IgD-negative memory B cell (primary cell): ENCODE measurements around the gene FUCA2. TPM values are rescaled to one million over a fixed set of nuclear protein-coding genes. Genes with fewer than 3 reads are reported as not detected.
"Not testable (repeated sequence)": the region's sequence is repeated elsewhere in the genome, so short reads cannot be mapped to it uniquely, and the experiment has no call there.

ENCODE experiments used
- H3K27ac Mint-ChIP-seq, 3 donors: one replicate each; pipeline ENCODE4 v1.8.0; 2020 to 2022; ENCODE audit warnings: mild to moderate bottlenecking in 3 of 3, mixed read lengths in 3 of 3, moderate library complexity in 1 of 3
- H3K27me3 Mint-ChIP-seq: one replicate; pipeline ENCODE4 v1.8.0; 2021; ENCODE audit warnings: mixed read lengths
- H3K36me3 Mint-ChIP-seq: one replicate; pipeline ENCODE4 v1.8.0; 2020; ENCODE audit warnings: mild to moderate bottlenecking, mixed read lengths
- H3K4me1 Mint-ChIP-seq, 3 donors: one replicate each; pipeline ENCODE4 v1.8.0; 2020 to 2022; ENCODE audit warnings: mixed read lengths in 3 of 3, mild to moderate bottlenecking in 1 of 3
- H3K4me3 Mint-ChIP-seq, 4 donors: one replicate each; pipeline ENCODE4 v1.8.0; 2020 to 2022; ENCODE audit warnings: mild to moderate bottlenecking in 4 of 4, mixed read lengths in 4 of 4, moderate library complexity in 3 of 4
- H3K9me3 Mint-ChIP-seq, 3 donors: one replicate each; pipeline ENCODE4 v1.8.0; 2020 to 2021; ENCODE audit warnings: mixed read lengths in 3 of 3, mild to moderate bottlenecking in 1 of 3
- polyA plus RNA-seq: library from polyadenylated mRNA; unstranded; fragments of 300-500 nt; fragmentation: Illumina TruSeq; gene quantifications from one replicate; pipeline ENCODE4 v1.2.3, GENCODE V29; 2021

FUCA2 gene
- polyA plus RNA-seq, 1 donor from 2014 or later, result 15.4 TPM

DNA sequence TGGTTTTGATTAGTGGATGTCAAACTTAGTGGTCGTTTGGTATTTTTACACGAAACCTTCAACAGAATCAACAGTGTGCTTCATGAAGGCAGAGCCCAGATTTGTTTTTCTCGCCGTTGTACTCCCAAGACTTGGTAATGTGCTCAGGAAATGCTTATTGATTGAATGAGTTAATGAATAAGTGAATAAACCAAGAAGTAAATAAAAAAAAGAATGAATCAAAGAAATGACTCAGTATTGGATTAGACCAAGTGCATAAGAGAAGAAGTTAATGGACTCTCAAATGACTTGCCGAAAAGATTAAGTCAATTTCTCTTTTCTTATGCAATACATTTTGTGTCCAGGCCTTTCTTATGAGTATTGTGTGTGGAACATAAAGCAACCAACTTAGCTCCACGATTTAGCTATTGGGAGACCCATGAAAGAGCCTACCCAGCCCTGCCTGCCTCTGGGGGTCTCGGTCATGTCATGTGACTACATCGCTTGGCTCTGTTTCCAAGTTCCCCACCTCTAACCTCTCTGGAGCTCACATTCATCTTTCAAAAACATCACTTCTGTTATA, 10.6 kb upstream of the FUCA2 start:
- H3K4me1 Mint-ChIP-seq, result peaks cover 0 to 4% (median 4%) of the 10 kb centered on the region in 3 donors
- H3K36me3 Mint-ChIP-seq, result peaks cover 3% of the 10 kb centered on the region
- no peak overlapping the region for H3K4me3 Mint-ChIP-seq
- no peak overlapping the region for H3K27ac Mint-ChIP-seq
- peaks cover 0 to 2% (median 0%) of the 10 kb centered on the region in 3 donors for H3K9me3 Mint-ChIP-seq
- H3K27me3 Mint-ChIP-seq, result no peaks in the 10 kb centered on the region

DNA sequence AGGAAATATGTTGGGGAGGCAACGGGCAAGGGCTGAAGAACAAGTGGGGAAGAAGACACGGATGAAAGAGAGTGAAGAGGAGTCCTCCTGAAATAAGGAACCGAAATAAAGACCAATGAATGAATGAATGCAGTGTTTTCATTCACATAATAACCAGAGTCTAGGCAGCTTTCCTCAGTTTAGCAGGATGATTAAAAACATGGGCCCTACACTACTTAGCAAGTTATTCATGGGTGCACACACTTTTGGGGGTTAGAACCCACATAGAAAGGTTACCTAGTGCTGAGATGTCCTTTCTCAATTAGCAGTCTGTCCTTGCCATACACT, 5.9 kb upstream of the FUCA2 start:
- Mint-ChIP-seq H3K27ac (peak overlapping the region in 1 of 3 donors; percentile 5), H3K36me3 (no peaks in the 10 kb centered on the region), H3K4me1 (peaks cover 5 to 17% (median 14%) of the 10 kb centered on the region in 3 donors), H3K27me3 (no peaks in the 10 kb centered on the region), H3K4me3 (no peak overlapping the region), H3K9me3 (no peaks in the 10 kb centered on the region)

DNA sequence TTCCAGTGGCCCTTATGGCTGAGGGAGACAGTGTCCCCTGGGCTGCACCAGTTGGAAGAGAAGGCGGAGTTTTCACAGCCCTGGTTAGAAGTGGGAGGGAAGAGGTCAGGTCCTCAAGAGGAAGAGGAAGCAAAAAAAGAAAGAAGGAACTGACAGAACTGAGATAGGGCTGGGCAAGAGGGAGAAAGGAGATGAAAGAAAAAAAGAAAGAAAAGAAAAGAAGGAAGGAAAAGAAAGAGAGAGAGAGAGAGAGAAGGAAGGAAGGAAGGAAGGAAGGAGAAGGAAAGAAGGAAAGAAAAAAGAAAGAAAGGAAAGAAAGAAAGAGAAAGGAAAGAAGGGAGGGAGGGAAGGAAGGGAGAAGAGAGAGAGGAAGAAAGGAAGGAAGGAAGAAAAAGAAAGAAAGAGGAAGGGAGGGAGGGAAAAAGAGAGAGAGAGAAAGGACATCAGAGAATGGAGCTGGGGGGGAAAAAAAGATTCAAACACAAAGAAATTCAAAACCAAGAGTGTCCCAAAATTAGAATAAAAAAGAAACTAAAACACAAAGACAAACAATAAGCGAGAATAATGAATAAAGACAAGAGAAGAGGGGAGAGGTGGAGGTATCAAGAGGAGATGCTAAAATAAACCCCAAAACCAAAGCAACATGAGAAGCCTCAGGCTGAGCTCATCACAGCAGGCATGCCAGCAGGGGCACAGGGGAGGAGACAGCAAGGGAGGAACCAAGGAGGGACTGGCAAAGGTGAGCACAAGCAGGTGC, 5.3 kb upstream of the FUCA2 start:
- H3K27me3 Mint-ChIP-seq, result no peaks in the 10 kb centered on the region
- H3K9me3 Mint-ChIP-seq, result no peaks in the 10 kb centered on the region
- no peak overlapping the region for H3K27ac Mint-ChIP-seq
- H3K36me3 Mint-ChIP-seq, result no peaks in the 10 kb centered on the region
- peak overlapping the region in 1 of 4 donors; percentile 72 for H3K4me3 Mint-ChIP-seq
- H3K4me1 Mint-ChIP-seq, result peaks cover 5 to 19% (median 14%) of the 10 kb centered on the region in 3 donors

DNA sequence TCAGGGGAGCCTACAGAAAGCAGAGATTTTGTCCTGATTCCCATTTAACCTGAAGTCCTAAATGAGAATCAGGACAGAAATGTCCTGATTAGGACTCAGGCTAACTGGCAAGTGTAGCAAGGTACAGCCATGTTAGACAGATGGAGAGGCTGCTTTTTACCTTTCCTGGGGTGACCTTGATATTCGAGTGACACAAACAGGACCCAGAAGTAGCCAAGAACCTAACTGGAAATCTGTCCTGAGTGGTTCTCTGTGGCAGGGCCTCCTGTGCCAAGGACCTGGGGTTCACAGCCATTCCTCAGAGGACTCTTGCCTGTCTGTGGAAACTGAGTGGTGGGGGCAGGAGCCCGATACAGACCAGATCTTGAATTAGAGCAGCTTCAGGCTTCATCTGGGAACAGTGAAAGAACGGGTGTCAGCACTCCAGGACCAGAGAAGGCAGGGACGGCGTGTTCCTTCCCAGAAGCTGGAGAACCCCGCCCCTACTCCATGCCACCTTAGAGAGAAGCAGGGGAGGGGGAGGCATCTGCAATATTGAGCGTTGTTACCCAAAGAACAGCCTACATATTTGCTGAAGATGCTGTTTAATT, 4.3 kb upstream of the FUCA2 start:
- H3K27ac Mint-ChIP-seq, result no peak overlapping the region

DNA sequence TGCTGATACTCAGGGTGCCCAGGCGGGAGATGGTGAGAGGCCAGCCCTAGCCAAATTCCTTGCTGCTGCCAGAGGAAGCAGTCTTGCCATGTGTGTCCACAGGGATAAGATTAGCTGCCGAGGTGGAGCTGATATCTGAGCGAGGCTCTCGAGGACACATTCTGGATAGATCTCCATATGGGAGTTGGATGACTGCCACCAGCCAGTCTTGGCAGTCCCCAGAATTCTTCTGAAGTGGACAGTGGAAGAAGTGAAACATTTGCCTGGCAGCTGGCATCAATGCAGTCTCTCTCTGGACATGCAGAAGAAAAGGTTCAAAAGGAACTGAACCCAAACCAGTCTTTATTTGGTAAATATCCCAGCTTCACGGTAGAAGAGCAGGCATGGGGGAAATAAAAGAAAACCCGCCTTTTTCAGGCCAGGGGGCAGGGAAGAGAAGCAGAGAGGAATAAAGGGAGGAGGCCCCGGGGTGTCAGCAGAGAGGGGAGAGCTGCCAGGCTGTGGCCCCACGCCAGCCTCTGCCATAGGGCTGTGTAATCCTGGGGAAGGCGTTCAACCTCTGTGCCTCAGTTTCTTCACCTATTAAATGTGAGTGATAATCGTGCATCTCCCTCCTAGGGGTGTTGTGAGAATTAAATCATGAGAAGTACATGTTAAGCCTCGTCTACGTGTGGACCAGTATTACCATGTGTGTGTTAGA, 3.7 kb upstream of the FUCA2 start:
- Mint-ChIP-seq H3K4me3 (peak overlapping the region in 1 of 4 donors; percentile 32), H3K27ac (no peak overlapping the region), H3K27me3 (no peaks in the 10 kb centered on the region), H3K36me3 (no peaks in the 10 kb centered on the region), H3K9me3 (no peaks in the 10 kb centered on the region), H3K4me1 (peaks cover 12 to 30% (median 14%) of the 10 kb centered on the region in 3 donors)

More for the DNA sequence above, 4.3 kb upstream of the FUCA2 start:
- Mint-ChIP-seq H3K27me3 (no peaks in the 10 kb centered on the region), H3K4me1 (peaks cover 8 to 26% (median 14%) of the 10 kb centered on the region in 3 donors), H3K9me3 (no peaks in the 10 kb centered on the region), H3K4me3 (peak overlapping the region in 1 of 4 donors; percentile 32), H3K36me3 (no peaks in the 10 kb centered on the region)

DNA sequence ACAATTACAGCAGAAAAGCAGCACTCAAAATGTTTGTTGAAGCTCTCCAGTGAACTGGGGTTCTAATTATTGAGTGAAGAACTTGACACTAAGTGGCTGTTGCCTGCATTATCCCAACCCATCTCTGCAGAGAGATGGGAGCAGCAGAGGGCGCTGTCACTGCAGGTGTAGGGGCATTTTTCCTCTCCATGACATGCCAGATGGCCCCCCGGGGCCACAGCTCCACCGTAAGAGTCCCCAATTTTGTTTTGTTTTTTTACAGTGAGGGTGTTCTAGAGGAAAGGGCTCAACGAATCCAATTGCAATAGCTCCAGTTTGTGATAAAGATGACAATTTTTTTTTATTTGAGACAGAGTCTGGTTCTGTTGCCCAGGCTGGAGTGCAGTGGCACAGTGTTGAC, 1.9 kb upstream of the FUCA2 start:
- H3K27ac Mint-ChIP-seq, result peak overlapping the region in 1 of 3 donors; percentile 60
- H3K4me1 Mint-ChIP-seq, result peaks cover 18 to 34% (median 26%) of the 10 kb centered on the region in 3 donors
- H3K27me3 Mint-ChIP-seq, result no peaks in the 10 kb centered on the region
- no peaks in the 10 kb centered on the region for H3K9me3 Mint-ChIP-seq
- H3K36me3 Mint-ChIP-seq, result no peaks in the 10 kb centered on the region
- H3K4me3 Mint-ChIP-seq, result peak overlapping the region in 3 of 4 donors; percentile 42 to 95 (median 58)

DNA sequence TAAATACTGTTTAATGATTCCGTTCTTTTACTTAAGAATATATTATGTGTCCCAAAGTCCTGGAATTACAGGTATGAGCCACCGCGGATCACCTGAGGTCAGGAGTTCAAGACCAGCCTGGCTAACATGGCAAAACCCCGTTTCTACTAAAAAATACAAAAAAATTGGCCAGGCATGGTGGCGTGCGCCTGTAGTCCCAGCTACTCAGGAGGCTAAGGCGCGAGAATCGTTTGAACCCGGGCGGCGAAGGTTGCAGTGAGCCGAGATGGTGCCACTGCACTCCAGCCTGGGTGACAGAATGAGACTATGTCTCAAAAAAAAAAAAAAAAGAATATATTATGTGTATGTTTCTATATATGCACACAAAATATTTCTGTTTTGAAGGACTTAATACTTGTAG, 1.2 kb downstream of the FUCA2 start:
- peak overlapping the region; percentile 91 to 99 (median 96) for H3K4me3 Mint-ChIP-seq

DNA sequence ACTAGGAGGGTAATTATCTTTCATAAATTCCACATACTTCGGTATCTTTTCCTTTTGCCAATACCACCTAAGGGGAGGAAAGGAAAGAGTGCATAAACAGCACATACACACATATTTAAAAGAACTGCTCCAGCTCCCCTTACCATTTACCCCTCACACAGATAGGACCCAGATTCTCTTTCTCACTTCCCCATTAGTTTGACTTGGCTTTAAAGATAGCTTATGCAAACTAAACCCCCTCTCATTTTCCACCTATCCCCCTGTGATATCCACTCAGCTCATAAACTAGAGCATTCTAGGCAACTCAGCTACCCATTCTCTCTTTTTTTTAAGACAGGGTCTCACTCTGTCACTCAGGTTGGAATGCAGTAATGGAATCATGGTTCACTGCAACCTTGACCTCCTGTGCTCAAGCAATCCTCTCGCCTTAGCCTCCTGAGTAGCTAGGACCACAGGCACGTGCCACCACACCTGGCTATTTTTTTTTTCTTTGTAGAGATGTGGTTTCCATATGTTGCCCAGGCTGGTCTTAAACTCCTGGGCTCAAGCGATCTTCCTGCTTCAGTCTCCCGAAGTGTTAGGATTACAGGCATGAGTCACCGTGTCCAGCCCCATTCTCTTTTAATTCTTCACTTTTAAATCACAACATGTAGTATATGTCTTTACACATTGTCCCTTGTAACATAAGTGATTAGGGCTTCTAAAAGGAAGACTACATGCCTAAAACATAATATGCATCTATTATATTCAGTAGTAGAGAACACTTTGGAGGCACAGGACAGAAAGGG, 4.0 kb downstream of the FUCA2 start:
- Mint-ChIP-seq H3K4me3 (peak overlapping the region in 2 of 4 donors; percentile 44 to 65), H3K9me3 (no peaks in the 10 kb centered on the region), H3K27me3 (no peaks in the 10 kb centered on the region), H3K36me3 (no peaks in the 10 kb centered on the region), H3K4me1 (peaks cover 14 to 40% (median 27%) of the 10 kb centered on the region in 3 donors), H3K27ac (no peak overlapping the region)

More for the DNA sequence above, 1.2 kb downstream of the FUCA2 start:
- not testable (repeated sequence) for H3K27me3 Mint-ChIP-seq, H3K9me3 Mint-ChIP-seq, H3K36me3 Mint-ChIP-seq
- peaks cover 17 to 44% (median 33%) of the 10 kb centered on the region in 3 donors for H3K4me1 Mint-ChIP-seq
- H3K27ac Mint-ChIP-seq, result peak overlapping the region in 2 of 3 donors; percentile 11 to 73

DNA sequence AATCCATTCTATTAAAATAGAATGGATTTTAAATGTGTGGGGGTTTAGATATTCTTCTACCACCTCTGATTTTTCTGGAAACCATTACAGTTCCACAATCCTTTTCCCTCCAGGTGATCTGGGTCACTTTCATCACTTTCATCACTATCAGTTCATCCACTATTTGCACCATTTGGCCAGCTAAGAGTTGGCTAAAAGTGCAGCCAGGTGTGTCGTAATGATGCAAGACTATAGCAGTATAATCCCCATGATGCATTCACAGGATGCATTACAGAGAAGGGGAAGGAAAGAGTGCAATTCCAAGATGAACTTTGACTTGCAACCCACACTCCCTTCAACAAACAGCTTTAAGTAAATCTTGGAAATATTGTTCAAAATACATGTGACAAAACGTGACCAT, 4.9 kb downstream of the FUCA2 start:
- no peaks in the 10 kb centered on the region for H3K27me3 Mint-ChIP-seq

DNA sequence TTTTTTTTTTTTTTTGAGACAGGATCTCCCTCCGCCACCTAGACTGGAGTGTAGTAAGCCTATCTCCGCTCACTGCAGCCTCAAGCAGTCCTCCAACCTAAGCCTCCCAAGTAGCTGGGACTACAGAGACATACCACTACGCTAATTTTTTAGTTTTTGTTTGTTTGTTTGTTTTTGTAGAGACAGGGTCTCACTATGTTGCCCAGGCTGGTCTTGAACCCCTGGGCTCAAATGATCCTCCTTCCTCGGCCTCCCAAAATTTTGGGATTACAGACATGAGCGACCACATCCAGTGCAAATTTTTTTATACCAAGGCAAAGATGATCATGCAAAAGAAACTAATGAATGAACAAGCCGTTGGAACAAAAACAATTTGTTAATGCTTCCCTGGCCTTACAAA, 5.3 kb downstream of the FUCA2 start:
- Mint-ChIP-seq H3K27ac (no peak overlapping the region), H3K9me3 (no peaks in the 10 kb centered on the region), H3K36me3 (no peaks in the 10 kb centered on the region), H3K27me3 (no peaks in the 10 kb centered on the region), H3K4me1 (peaks cover 14 to 40% (median 21%) of the 10 kb centered on the region in 3 donors), H3K4me3 (no peak overlapping the region)

More for the DNA sequence above, 4.9 kb downstream of the FUCA2 start:
- Mint-ChIP-seq H3K36me3 (no peaks in the 10 kb centered on the region), H3K9me3 (no peaks in the 10 kb centered on the region), H3K4me3 (no peak overlapping the region), H3K4me1 (peaks cover 14 to 40% (median 22%) of the 10 kb centered on the region in 3 donors), H3K27ac (no peak overlapping the region)

DNA sequence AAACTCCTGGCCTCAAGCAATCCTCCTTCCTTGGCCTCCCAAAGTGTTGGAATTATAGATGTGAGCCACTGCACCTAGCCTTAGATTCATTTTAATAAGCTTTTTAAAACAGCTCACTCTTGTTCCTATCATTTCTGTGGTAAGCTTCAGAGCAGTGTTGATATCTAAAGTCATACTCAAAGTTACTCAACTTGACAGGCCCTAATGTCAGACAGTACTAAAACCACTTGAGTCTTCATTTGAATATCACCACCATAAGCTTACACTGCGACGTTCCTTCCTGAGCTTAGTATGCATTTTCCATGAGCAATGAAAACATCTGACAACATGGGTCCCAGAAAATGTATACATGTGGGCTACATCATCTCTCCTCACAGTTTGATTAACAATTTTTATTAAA, 6.0 kb downstream of the FUCA2 start:
- Mint-ChIP-seq H3K27me3 (no peaks in the 10 kb centered on the region), H3K27ac (no peak overlapping the region)

DNA sequence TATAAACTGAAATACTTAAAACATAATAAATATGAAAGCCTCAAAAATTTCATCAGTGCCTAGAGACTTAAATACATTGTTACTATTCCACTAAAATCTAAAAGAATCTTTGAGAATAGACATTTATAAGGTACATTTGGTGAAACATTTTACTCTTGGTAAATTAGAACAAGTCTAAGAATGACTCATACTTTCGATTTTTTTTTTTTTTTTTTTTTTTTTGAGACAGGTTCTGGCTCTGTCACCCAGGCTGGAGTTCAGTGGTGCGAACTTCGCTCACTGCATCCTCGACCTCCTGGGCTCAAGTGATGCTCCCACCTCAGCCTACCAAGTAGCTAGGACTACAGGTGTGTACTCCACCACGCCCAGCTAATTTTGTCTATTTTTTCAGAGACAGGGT, 6.4 kb downstream of the FUCA2 start:
- H3K27ac Mint-ChIP-seq, result no peak overlapping the region

More for the DNA sequence above, 6.0 kb downstream of the FUCA2 start:
- Mint-ChIP-seq H3K4me3 (no peak overlapping the region), H3K9me3 (no peaks in the 10 kb centered on the region), H3K4me1 (peaks cover 14 to 33% (median 14%) of the 10 kb centered on the region in 3 donors), H3K36me3 (no peaks in the 10 kb centered on the region)

DNA sequence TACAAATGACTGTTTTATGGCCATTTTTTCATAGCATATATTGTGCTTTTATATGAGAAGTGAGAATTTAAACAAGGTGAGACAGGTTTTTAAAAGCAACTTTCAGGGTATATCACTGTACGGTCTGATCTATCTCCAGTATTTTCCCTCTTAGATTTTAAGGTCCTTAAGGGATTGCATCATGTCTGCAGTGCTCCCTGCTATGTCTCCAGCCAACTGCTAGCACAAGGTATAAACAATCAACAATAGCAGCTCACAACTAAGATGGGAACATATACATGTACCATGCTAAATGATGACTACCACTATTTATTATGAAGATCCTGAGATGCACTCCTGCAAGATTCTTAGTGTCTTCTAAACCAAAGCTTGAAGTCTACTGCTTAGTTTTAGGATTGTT, 7.2 kb downstream of the FUCA2 start:
- H3K27me3 Mint-ChIP-seq, result no peaks in the 10 kb centered on the region
- peaks cover 3% of the 10 kb centered on the region for H3K36me3 Mint-ChIP-seq
- no peaks in the 10 kb centered on the region for H3K9me3 Mint-ChIP-seq
- no peak overlapping the region for H3K27ac Mint-ChIP-seq
- H3K4me1 Mint-ChIP-seq, result peaks cover 11 to 24% (median 14%) of the 10 kb centered on the region in 3 donors
- no peak overlapping the region for H3K4me3 Mint-ChIP-seq

More for the DNA sequence above, 6.4 kb downstream of the FUCA2 start:
- Mint-ChIP-seq H3K4me3 (no peak overlapping the region), H3K27me3 (no peaks in the 10 kb centered on the region), H3K4me1 (peaks cover 12 to 32% (median 14%) of the 10 kb centered on the region in 3 donors), H3K9me3 (no peaks in the 10 kb centered on the region), H3K36me3 (no peaks in the 10 kb centered on the region)

DNA sequence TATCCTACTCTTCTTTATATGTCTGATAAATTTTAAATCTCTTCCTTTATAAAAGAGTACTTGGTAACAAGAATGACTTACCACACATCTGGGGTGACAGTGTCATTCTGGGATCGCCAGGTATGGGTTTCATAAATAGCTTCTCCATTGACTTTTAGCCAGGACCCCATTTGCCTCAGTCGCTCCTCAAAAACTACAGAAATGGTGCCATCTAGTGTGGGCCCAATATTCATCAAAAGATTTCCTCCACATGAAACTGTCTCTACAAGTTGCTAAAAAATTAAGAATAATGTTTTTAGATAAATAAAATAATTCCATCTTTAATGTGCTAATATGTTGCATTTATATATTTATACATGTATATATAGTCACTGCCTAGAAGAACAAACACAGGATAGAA, 9.7 kb downstream of the FUCA2 start:
- no peak overlapping the region for H3K27ac Mint-ChIP-seq
- no peak overlapping the region for H3K4me3 Mint-ChIP-seq
- no peaks in the 10 kb centered on the region for H3K27me3 Mint-ChIP-seq
- peaks cover 10% of the 10 kb centered on the region for H3K36me3 Mint-ChIP-seq
- no peaks in the 10 kb centered on the region for H3K9me3 Mint-ChIP-seq
- peaks cover 3 to 7% (median 5%) of the 10 kb centered on the region in 3 donors for H3K4me1 Mint-ChIP-seq
